Stimulated activated memory B cell treated with anti-CD40 and anti-IgM and Interleukin-4, amounts not matched to agents 10 μg/mL and 1 μg/mL and 100 μg/mL, for 72 hours (primary cell): ENCODE data around the gene SAMD4A.

ENCODE experiments used
- ATAC-seq: fragments of 150-1000 bp; cut with Tn5 transposase; 2 replicates; pipeline ENCODE4 v1.10.0; 2021
- H3K27ac Mint-ChIP-seq: one replicate; pipeline ENCODE4 v1.8.0; 2022; ENCODE audit warnings: mild to moderate bottlenecking, mixed read lengths
- H3K27me3 Mint-ChIP-seq: one replicate; pipeline ENCODE4 v1.8.0; 2022; ENCODE audit warnings: mixed read lengths
- H3K36me3 Mint-ChIP-seq: one replicate; pipeline ENCODE4 v1.8.0; 2022; ENCODE audit warnings: mixed read lengths
- H3K4me1 Mint-ChIP-seq: one replicate; pipeline ENCODE4 v1.8.0; 2022; ENCODE audit warnings: mixed read lengths
- H3K4me3 Mint-ChIP-seq: one replicate; pipeline ENCODE4 v1.8.0; 2022; ENCODE audit warnings: mild to moderate bottlenecking, moderate library complexity, mixed read lengths
- H3K9me3 Mint-ChIP-seq: one replicate; pipeline ENCODE4 v1.8.0; 2022; ENCODE audit warnings: mixed read lengths

The SAMD4A gene

DNA sequence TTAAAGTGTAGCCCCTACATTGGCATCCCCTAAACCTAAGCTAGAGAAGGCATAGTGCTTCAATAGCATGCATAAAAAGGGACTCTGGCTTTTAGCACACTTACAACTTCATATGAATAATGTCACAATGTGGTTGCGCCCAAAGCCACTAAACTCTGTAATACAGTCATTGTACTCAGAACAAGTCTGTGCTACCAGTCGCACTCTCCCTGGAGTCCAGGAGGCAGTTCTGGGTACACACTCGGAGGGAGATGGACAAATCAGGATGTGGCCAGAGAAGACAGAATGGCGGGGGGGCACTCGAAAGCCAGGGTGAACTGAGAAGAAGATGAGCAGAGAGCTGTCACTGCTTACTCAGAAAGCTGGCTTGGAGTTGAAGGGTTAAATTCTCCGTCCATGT, 10.6 kb downstream of the SAMD4A start:
- Mint-ChIP-seq H3K36me3 (peaks cover 37% of the 10 kb centered on the region), H3K27ac (no peak overlapping the region), H3K9me3 (no peaks in the 10 kb centered on the region), H3K4me3 (no peak overlapping the region), H3K4me1 (peaks cover 22% of the 10 kb centered on the region), H3K27me3 (no peaks in the 10 kb centered on the region)
- no peak for ATAC-seq

DNA sequence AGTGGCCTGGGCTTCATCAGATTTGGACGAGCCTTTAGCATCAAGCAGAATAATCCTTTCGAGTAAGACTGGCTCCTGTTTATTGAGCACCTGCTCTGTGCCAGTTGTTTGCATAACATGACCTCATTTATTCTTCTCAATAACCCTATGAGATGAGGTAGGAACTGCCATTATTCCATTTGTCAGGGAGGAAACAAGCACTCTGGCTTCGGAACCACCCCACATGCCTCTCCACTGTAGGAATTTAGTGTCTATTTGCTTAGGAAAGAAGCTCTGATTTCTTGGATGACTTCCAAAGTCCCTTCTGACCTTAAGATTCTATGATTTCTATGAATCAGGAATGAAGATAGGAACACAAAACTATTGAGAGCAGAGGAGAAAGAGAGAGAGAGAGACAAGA, 11.0 kb downstream of the SAMD4A start:
- no peak for ATAC-seq
- Mint-ChIP-seq H3K4me1 (peaks cover 22% of the 10 kb centered on the region), H3K36me3 (peaks cover 33% of the 10 kb centered on the region), H3K27me3 (no peaks in the 10 kb centered on the region), H3K4me3 (no peak overlapping the region), H3K27ac (no peak overlapping the region), H3K9me3 (no peaks in the 10 kb centered on the region)

GRCh38 chr14:54579621-54580020, 12.7 kb downstream of the SAMD4A start:
- Mint-ChIP-seq H3K36me3 (peaks cover 22% of the 10 kb centered on the region), H3K4me1 (peaks cover 22% of the 10 kb centered on the region), H3K27me3 (no peaks in the 10 kb centered on the region), H3K27ac (peak overlapping the region; percentile 50), H3K4me3 (no peak overlapping the region), H3K9me3 (no peaks in the 10 kb centered on the region)
- ATAC-seq: no peak

- no peaks in the 10 kb centered on the region for H3K27me3 Mint-ChIP-seq
- H3K27ac Mint-ChIP-seq: no peak overlapping the region
- no peak for ATAC-seq
- H3K4me3 Mint-ChIP-seq: no peak overlapping the region
- H3K36me3 Mint-ChIP-seq: peaks cover 26% of the 10 kb centered on the region
- H3K4me1 Mint-ChIP-seq: peaks cover 21% of the 10 kb centered on the region
- no peaks in the 10 kb centered on the region for H3K9me3 Mint-ChIP-seq
Observed at GRCh38 chr14:54580933-54581332, 14.0 kb downstream of the SAMD4A start.

- Mint-ChIP-seq H3K4me3 (no peak overlapping the region), H3K27ac (no peak overlapping the region), H3K9me3 (no peaks in the 10 kb centered on the region), H3K36me3 (peaks cover 30% of the 10 kb centered on the region), H3K27me3 (no peaks in the 10 kb centered on the region), H3K4me1 (peaks cover 17% of the 10 kb centered on the region)
- ATAC-seq: no peak
Observed at GRCh38 chr14:54582334-54582733, 15.4 kb downstream of the SAMD4A start.

DNA sequence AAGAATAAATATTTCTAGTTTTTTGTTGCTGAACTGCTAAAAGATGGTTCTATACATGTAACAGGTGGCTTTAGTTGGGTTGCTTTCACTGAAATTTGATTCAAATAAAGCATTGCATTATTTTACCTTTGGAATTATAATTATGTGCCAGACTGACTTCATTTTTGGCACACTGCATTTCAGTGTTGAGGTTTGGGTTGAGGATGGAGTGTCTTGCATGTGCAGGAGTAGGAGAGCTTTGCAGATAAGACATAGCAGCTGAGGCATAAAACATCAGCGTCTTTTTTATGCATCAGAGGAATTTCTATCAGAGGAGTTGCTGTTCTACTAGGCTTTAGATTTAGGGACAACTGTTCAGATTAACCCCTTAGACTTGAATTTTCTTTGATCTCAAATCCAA, 17.2 kb downstream of the SAMD4A start:
- Mint-ChIP-seq H3K27ac (no peak overlapping the region), H3K36me3 (peaks cover 19% of the 10 kb centered on the region), H3K27me3 (no peaks in the 10 kb centered on the region), H3K4me3 (no peak overlapping the region), H3K9me3 (no peaks in the 10 kb centered on the region), H3K4me1 (peaks cover 25% of the 10 kb centered on the region)
- ATAC-seq: no peak

DNA sequence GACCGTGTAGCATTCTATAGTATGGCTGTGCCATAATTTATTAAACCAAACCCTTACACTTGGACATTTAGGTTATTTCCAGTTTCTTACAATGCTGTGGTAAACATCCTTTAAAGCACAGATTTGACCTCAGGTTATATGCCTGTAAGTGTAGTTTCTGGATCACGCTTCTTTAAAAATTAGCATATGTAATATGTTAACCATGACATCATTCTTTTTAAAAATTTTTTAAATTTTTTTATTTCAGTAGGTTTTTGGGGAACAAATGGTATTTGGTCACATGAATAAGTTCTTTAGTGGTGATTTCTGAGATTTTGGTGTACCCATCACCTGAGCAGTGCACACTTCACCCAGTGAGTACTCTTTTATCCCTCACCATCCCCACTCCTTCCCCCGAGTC, 18.3 kb downstream of the SAMD4A start:
- H3K27ac Mint-ChIP-seq: no peak overlapping the region

GRCh38 chr14:54589076-54589475, 22.1 kb downstream of the SAMD4A start:
- no peak overlapping the region for H3K27ac Mint-ChIP-seq
- ATAC-seq: no peak
- no peaks in the 10 kb centered on the region for H3K9me3 Mint-ChIP-seq
- peaks cover 39% of the 10 kb centered on the region for H3K4me1 Mint-ChIP-seq
- no peaks in the 10 kb centered on the region for H3K27me3 Mint-ChIP-seq
- no peak overlapping the region for H3K4me3 Mint-ChIP-seq
- H3K36me3 Mint-ChIP-seq: peaks cover 34% of the 10 kb centered on the region

More for the DNA sequence above, 18.3 kb downstream of the SAMD4A start:
- no peaks in the 10 kb centered on the region for H3K9me3 Mint-ChIP-seq
- H3K36me3 Mint-ChIP-seq: peaks cover 25% of the 10 kb centered on the region
- no peak overlapping the region for H3K4me3 Mint-ChIP-seq
- H3K4me1 Mint-ChIP-seq: peaks cover 19% of the 10 kb centered on the region
- ATAC-seq: no peak
- H3K27me3 Mint-ChIP-seq: no peaks in the 10 kb centered on the region

DNA sequence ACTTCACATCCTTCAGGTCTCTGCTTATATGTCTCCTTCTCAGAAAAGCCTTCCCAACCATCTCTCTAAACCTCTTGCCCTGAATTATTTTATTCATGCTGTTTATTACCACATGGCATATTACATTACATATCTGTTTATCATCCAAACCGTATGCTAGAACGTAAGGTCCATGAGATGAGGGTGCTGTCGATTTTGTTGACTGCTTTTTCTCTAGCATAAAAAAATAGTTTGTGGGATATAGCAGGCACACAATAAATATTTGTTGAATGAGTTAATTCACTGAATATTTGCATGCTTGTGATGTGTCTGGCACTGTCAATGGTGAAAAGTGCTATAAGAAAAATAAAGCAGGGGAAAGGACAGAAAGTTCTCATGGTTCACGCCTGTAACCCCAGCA, 22.9 kb downstream of the SAMD4A start:
- H3K36me3 Mint-ChIP-seq: peaks cover 35% of the 10 kb centered on the region
- no peak overlapping the region for H3K27ac Mint-ChIP-seq
- peaks cover 44% of the 10 kb centered on the region for H3K4me1 Mint-ChIP-seq
- H3K4me3 Mint-ChIP-seq: no peak overlapping the region
- no peaks in the 10 kb centered on the region for H3K27me3 Mint-ChIP-seq
- H3K9me3 Mint-ChIP-seq: no peaks in the 10 kb centered on the region
- no peak for ATAC-seq

GRCh38 chr14:54590481-54590880, 23.6 kb downstream of the SAMD4A start:
- Mint-ChIP-seq H3K4me1 (peaks cover 48% of the 10 kb centered on the region), H3K27ac (no peak overlapping the region), H3K9me3 (no peaks in the 10 kb centered on the region), H3K4me3 (no peak overlapping the region), H3K36me3 (peaks cover 39% of the 10 kb centered on the region), H3K27me3 (no peaks in the 10 kb centered on the region)
- no peak for ATAC-seq

DNA sequence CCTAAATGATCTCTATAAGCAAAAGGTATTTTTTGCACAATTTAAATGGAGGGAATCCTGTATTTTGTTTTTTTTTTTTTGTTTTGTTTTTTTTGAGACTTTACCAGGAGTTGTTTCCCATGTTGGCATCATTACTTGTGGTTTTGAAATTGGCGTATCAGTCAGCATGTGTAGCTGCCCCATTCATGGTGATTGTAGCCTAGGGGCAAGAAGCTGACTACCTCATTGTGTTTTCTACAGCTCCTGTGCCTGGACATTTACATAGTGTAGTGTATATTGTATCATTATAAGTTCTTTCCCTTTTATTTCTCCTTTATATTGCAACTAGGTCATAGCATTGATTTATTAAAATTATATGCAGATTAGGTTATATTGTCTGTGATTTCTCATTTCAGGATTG, 24.5 kb downstream of the SAMD4A start:
- Mint-ChIP-seq H3K27ac (no peak overlapping the region), H3K4me1 (peaks cover 48% of the 10 kb centered on the region), H3K36me3 (peaks cover 30% of the 10 kb centered on the region)

GRCh38 chr14:54591866-54592265, 24.9 kb downstream of the SAMD4A start:
- no peaks in the 10 kb centered on the region for H3K27me3 Mint-ChIP-seq
- no peak overlapping the region for H3K27ac Mint-ChIP-seq
- H3K4me1 Mint-ChIP-seq: peaks cover 47% of the 10 kb centered on the region
- H3K36me3 Mint-ChIP-seq: peaks cover 25% of the 10 kb centered on the region
- no peak for ATAC-seq
- H3K4me3 Mint-ChIP-seq: no peak overlapping the region
- no peaks in the 10 kb centered on the region for H3K9me3 Mint-ChIP-seq

More for the DNA sequence above, 24.5 kb downstream of the SAMD4A start:
- no peak for ATAC-seq
- Mint-ChIP-seq H3K9me3 (no peaks in the 10 kb centered on the region), H3K27me3 (no peaks in the 10 kb centered on the region), H3K4me3 (no peak overlapping the region)

DNA sequence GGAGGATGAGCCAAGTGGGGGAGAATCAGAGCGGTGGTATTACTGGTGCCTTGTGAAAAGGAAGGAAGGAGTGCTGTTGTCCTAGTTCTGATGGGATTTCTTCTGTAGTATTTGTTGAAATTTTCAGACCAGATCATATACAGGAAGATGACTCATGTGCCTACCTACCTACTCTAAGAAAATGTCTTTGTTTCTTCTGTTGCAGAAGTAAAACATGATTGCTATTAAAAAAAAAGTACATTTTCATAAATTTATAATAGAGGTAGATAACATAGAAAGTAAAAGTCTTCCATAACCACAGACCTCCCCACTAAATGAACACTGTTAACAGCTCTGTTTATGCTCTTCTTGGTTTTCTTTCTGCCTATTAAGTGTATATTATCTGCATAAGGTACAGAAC, 26.9 kb downstream of the SAMD4A start:
- H3K4me1 Mint-ChIP-seq: peaks cover 30% of the 10 kb centered on the region
- peak overlapping the region; percentile 48 for H3K27ac Mint-ChIP-seq
- peaks cover 21% of the 10 kb centered on the region for H3K36me3 Mint-ChIP-seq
- no peak overlapping the region for H3K4me3 Mint-ChIP-seq
- no peak for ATAC-seq
- no peaks in the 10 kb centered on the region for H3K27me3 Mint-ChIP-seq
- H3K9me3 Mint-ChIP-seq: no peaks in the 10 kb centered on the region

- Mint-ChIP-seq H3K36me3 (peaks cover 20% of the 10 kb centered on the region), H3K4me1 (peaks cover 30% of the 10 kb centered on the region), H3K9me3 (no peaks in the 10 kb centered on the region), H3K27ac (peak overlapping the region; percentile 48), H3K4me3 (no peak overlapping the region), H3K27me3 (no peaks in the 10 kb centered on the region)
- no peak for ATAC-seq
Observed at GRCh38 chr14:54594537-54594936, 27.6 kb downstream of the SAMD4A start.

- no peak overlapping the region for H3K4me3 Mint-ChIP-seq
Observed at GRCh38 chr14:54597795-54598443, 31.0 kb downstream of the SAMD4A start.

DNA sequence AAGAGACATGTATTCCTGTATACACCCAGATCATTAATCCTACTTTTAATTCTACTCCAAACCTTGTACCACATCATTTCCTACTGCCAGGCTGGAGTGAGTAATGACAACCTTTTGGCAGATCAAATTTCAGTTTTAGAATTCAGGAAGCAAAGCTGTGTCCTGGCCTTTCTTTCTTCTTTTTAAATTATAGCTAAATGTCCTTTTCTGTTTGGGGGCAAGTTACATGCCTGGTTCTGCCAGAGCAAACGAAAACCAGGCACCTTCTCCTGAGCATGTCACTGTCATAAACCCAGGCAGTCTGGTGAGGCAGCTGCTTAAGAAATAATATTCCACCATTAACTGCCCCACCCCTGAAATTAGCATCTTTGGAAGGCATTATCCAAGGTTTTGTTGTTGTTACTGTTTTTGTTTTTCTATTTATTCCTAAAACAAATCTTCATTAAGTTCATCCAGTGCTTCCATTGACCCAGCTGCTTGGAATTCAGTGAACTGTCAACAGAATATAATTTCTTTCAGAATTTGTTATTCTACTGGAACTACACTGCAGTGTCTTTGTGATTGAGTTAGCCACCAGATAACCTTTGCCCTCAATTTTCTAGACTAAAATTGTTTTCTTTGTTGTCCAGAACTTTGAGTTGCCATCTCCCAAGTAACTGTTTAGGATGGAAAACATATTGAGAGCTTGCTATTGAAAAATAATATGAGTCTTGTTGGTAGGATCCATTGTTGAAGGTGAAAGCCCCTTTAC, 33.2 kb downstream of the SAMD4A start:
- peak overlapping the region; percentile 51 for H3K27ac Mint-ChIP-seq
- no peaks in the 10 kb centered on the region for H3K9me3 Mint-ChIP-seq
- ATAC-seq: no peak
- H3K36me3 Mint-ChIP-seq: peaks cover 7% of the 10 kb centered on the region
- H3K4me1 Mint-ChIP-seq: peaks cover 12% of the 10 kb centered on the region
- H3K27me3 Mint-ChIP-seq: no peaks in the 10 kb centered on the region
- H3K4me3 Mint-ChIP-seq: no peak overlapping the region

More at GRCh38 chr14:54597795-54598443, 31.0 kb downstream of the SAMD4A start:
- no peaks in the 10 kb centered on the region for H3K27me3 Mint-ChIP-seq
- no peaks in the 10 kb centered on the region for H3K9me3 Mint-ChIP-seq
- ATAC-seq: no peak
- H3K4me1 Mint-ChIP-seq: peaks cover 30% of the 10 kb centered on the region
- H3K36me3 Mint-ChIP-seq: peaks cover 6% of the 10 kb centered on the region
- no peak overlapping the region for H3K27ac Mint-ChIP-seq
